ENCODE data around the gene ACAD9. TPM values are rescaled to one million over a fixed set of nuclear protein-coding genes. Genes with fewer than 3 reads are reported as not detected.

Gene ACAD9
- polyA plus RNA-seq, 1 of the 3 experiments (the other 2 are of a cell fraction) = 41.9 TPM

DNA sequence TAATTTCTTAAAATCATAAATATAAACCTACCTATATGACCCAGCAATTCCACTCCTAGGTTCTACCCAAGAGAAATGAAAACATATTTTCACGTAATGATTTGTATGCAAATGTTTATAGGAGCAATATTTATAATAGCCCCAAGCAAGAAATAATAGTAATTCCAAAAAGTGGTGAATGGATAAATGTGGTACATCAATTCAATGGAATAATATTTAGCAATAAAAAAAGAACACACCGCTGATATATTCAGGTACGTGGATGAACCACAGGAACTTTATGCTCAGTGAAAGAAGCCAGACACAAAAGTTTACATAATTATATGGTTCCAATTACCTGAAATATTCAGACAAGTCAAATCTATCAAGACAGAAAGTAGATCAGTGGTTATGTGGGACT, 49.9 kb downstream of the ACAD9 start:
- CTCF ChIA-PET = no interaction called here
- no peaks in the 10 kb centered on the region for H3K4me1 ChIP-seq (ENCODE audit: control insufficient read depth in 1 of 2, insufficient read depth in 2 of 2, low read depth in 1 of 2, low read length in 1 of 2)
- H3F3A ChIP-seq (replicated peaks; ENCODE audit: insufficient read depth) = no peaks in the 10 kb centered on the region
- no peaks in the 10 kb centered on the region for H3K9me2 ChIP-seq
- no peaks in the 10 kb centered on the region for H3K36me3 ChIP-seq (replicated peaks in 1 of 2; ENCODE audit: control insufficient read depth in 1 of 2, insufficient read depth in 2 of 2, low read length in 1 of 2)
- TF ChIP-seq, protein P1, sequence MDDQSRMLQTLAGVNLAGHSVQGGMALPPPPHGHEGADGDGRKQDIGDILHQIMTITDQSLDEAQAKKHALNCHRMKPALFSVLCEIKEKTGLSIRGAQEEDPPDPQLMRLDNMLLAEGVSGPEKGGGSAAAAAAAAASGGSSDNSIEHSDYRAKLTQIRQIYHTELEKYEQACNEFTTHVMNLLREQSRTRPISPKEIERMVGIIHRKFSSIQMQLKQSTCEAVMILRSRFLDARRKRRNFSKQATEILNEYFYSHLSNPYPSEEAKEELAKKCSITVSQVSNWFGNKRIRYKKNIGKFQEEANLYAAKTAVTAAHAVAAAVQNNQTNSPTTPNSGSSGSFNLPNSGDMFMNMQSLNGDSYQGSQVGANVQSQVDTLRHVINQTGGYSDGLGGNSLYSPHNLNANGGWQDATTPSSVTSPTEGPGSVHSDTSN (IDR thresholded peaks at IDR 0.05) = no peak
- WGBS (ENCODE audit: low lambda C conversion rate) = 62% methylated on average over 3 of the region's 3 CpGs
- H3K9me3 ChIP-seq = 0 out of 2 replicates have a peak, but pooled peaks cover 5% of the 10 kb centered on the region
- H3K4me3 ChIP-seq (ENCODE audit: low read depth in 2 of 2, low read length in 1 of 2) = no peak overlapping the region
- no peaks in the 10 kb centered on the region for H4K20me1 ChIP-seq (ENCODE audit: insufficient read depth)
- H3K27me3 ChIP-seq (ENCODE audit: insufficient read depth) = peaks cover 21% of the 10 kb centered on the region; the same call in 1 of the 2 replicates
- DNase-seq = no peak
- no peak overlapping the region for H3K27ac ChIP-seq (ENCODE audit: low read depth in 2 of 2, low read length in 1 of 2)
- H3K9ac ChIP-seq = no peak overlapping the region
- POLR2A ChIA-PET = no interaction called here
- no peak overlapping the region for H3K4me2 ChIP-seq
- H2AFZ ChIP-seq (ENCODE audit: low read depth) = no peak overlapping the region
- H3K79me2 ChIP-seq (ENCODE audit: insufficient read depth) = no peaks in the 10 kb centered on the region

DNA sequence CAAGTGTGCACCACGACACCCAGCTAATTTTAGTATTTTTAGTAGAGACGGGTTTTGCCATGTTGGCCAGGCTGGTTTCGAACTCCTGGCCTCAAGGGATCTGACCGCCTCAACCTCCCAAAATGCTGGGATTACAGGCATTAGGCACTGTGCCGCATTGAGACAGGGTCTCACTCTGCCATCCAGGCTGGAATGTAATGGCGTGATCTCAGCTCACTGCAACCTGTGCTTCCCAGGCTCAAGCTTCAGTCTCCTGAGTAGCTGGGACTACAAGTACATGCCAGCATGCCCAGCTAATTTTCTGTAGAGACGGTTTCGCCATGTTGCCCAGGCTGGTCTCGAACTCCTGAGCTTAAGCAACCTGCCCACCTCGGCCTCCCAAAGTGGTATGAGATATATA, 51.6 kb downstream of the ACAD9 start:
- Histone ChIP-seq H3K9me3 (no peaks in the 10 kb centered on the region), H3K4me2 (no peak overlapping the region), H3K9ac (no peak overlapping the region), H3K27me3 (ENCODE audit: insufficient read depth) (peaks cover 28% of the 10 kb centered on the region; the same call in 1 of the 2 replicates), H3K9me2 (no peaks in the 10 kb centered on the region), H4K20me1 (ENCODE audit: insufficient read depth) (no peaks in the 10 kb centered on the region), H2AFZ (ENCODE audit: low read depth) (no peak overlapping the region), H3K4me3 (ENCODE audit: low read depth in 2 of 2, low read length in 1 of 2) (no peak overlapping the region), H3K4me1 (ENCODE audit: control insufficient read depth in 1 of 2, insufficient read depth in 2 of 2, low read depth in 1 of 2, low read length in 1 of 2) (no peaks in the 10 kb centered on the region), H3K79me2 (ENCODE audit: insufficient read depth) (no peaks in the 10 kb centered on the region), H3K36me3 (replicated peaks in 1 of 2; ENCODE audit: control insufficient read depth in 1 of 2, insufficient read depth in 2 of 2, low read length in 1 of 2) (no peaks in the 10 kb centered on the region), H3K27ac (ENCODE audit: low read depth in 2 of 2, low read length in 1 of 2) (no peak overlapping the region), H3F3A (replicated peaks; ENCODE audit: insufficient read depth) (no peaks in the 10 kb centered on the region)
- ChIA-PET POLR2A (no interaction called here), CTCF (interaction anchor here (1.2 kb wide), 1 partner anchor 39 kb away, joined by 3 read pairs; no protein-coding TSS in a partner anchor)
- no peak for TF ChIP-seq RXRA (IDR thresholded peaks at IDR 0.05; ENCODE audit: borderline replicate concordance, low read depth)
- no peak for TF ChIP-seq RAD21 (IDR thresholded peaks at IDR 0.05; ENCODE audit: low read length)
- TF ChIP-seq CHD2 (IDR thresholded peaks at IDR 0.05; ENCODE audit: low read length, partially characterized antibody) = no peak
- TF ChIP-seq MXI1 (IDR thresholded peaks at IDR 0.05; ENCODE audit: low read depth, low read length) = no peak
- TF ChIP-seq FOXJ3 (CRISPR knock-in tag; IDR thresholded peaks at IDR 0.05) = no peak
- TF ChIP-seq, protein P2, sequence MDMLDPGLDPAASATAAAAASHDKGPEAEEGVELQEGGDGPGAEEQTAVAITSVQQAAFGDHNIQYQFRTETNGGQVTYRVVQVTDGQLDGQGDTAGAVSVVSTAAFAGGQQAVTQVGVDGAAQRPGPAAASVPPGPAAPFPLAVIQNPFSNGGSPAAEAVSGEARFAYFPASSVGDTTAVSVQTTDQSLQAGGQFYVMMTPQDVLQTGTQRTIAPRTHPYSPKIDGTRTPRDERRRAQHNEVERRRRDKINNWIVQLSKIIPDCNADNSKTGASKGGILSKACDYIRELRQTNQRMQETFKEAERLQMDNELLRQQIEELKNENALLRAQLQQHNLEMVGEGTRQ (IDR thresholded peaks at IDR 0.05; ENCODE audit: borderline replicate concordance, low read depth, low read length) = no peak
- TF ChIP-seq, protein P3, sequence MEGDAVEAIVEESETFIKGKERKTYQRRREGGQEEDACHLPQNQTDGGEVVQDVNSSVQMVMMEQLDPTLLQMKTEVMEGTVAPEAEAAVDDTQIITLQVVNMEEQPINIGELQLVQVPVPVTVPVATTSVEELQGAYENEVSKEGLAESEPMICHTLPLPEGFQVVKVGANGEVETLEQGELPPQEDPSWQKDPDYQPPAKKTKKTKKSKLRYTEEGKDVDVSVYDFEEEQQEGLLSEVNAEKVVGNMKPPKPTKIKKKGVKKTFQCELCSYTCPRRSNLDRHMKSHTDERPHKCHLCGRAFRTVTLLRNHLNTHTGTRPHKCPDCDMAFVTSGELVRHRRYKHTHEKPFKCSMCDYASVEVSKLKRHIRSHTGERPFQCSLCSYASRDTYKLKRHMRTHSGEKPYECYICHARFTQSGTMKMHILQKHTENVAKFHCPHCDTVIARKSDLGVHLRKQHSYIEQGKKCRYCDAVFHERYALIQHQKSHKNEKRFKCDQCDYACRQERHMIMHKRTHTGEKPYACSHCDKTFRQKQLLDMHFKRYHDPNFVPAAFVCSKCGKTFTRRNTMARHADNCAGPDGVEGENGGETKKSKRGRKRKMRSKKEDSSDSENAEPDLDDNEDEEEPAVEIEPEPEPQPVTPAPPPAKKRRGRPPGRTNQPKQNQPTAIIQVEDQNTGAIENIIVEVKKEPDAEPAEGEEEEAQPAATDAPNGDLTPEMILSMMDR (IDR thresholded peaks at IDR 0.05) = no peak
- DNase-seq = no peak
- 13% methylated on average over 7 of the region's 10 CpGs for WGBS (ENCODE audit: low lambda C conversion rate)

Data from SK-N-SH (cell line).